ENCODE measurements around the gene TSPAN11.

DNA sequence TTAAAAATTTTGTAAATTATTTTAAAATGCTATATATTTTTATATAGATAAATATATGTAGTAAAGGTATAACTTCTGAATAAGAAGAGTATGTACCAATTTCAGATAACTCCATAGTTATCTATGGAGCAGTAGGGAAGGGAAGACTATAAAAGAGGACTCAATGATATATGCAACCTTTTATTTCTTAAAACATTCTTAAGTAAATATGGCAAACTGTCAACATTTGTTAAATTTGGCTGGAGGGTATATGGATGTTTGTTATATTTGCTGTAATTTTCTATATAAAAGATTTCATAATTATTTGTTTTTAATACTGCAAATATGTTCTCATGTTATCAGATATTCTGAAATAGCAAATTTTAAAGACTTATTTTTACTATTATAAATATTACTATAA is 38.3 kb upstream of the TSPAN11 start:
- TF ChIP-seq, protein P1, sequence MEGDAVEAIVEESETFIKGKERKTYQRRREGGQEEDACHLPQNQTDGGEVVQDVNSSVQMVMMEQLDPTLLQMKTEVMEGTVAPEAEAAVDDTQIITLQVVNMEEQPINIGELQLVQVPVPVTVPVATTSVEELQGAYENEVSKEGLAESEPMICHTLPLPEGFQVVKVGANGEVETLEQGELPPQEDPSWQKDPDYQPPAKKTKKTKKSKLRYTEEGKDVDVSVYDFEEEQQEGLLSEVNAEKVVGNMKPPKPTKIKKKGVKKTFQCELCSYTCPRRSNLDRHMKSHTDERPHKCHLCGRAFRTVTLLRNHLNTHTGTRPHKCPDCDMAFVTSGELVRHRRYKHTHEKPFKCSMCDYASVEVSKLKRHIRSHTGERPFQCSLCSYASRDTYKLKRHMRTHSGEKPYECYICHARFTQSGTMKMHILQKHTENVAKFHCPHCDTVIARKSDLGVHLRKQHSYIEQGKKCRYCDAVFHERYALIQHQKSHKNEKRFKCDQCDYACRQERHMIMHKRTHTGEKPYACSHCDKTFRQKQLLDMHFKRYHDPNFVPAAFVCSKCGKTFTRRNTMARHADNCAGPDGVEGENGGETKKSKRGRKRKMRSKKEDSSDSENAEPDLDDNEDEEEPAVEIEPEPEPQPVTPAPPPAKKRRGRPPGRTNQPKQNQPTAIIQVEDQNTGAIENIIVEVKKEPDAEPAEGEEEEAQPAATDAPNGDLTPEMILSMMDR (IDR thresholded peaks at IDR 0.05; ENCODE audit: low read depth, low read length, missing input control): no peak
- TF ChIP-seq, protein P2, sequence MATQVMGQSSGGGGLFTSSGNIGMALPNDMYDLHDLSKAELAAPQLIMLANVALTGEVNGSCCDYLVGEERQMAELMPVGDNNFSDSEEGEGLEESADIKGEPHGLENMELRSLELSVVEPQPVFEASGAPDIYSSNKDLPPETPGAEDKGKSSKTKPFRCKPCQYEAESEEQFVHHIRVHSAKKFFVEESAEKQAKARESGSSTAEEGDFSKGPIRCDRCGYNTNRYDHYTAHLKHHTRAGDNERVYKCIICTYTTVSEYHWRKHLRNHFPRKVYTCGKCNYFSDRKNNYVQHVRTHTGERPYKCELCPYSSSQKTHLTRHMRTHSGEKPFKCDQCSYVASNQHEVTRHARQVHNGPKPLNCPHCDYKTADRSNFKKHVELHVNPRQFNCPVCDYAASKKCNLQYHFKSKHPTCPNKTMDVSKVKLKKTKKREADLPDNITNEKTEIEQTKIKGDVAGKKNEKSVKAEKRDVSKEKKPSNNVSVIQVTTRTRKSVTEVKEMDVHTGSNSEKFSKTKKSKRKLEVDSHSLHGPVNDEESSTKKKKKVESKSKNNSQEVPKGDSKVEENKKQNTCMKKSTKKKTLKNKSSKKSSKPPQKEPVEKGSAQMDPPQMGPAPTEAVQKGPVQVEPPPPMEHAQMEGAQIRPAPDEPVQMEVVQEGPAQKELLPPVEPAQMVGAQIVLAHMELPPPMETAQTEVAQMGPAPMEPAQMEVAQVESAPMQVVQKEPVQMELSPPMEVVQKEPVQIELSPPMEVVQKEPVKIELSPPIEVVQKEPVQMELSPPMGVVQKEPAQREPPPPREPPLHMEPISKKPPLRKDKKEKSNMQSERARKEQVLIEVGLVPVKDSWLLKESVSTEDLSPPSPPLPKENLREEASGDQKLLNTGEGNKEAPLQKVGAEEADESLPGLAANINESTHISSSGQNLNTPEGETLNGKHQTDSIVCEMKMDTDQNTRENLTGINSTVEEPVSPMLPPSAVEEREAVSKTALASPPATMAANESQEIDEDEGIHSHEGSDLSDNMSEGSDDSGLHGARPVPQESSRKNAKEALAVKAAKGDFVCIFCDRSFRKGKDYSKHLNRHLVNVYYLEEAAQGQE (IDR thresholded peaks at IDR 0.05): no peak
- TF ChIP-seq TAF1 (conservative IDR thresholded peaks at IDR 0.05): no peak
- no peak for TF ChIP-seq YY1 (IDR thresholded peaks at IDR 0.05)
- TF ChIP-seq, protein P3, sequence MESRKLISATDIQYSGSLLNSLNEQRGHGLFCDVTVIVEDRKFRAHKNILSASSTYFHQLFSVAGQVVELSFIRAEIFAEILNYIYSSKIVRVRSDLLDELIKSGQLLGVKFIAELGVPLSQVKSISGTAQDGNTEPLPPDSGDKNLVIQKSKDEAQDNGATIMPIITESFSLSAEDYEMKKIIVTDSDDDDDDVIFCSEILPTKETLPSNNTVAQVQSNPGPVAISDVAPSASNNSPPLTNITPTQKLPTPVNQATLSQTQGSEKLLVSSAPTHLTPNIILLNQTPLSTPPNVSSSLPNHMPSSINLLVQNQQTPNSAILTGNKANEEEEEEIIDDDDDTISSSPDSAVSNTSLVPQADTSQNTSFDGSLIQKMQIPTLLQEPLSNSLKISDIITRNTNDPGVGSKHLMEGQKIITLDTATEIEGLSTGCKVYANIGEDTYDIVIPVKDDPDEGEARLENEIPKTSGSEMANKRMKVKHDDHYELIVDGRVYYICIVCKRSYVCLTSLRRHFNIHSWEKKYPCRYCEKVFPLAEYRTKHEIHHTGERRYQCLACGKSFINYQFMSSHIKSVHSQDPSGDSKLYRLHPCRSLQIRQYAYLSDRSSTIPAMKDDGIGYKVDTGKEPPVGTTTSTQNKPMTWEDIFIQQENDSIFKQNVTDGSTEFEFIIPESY (IDR thresholded peaks at IDR 0.05): no peak
- no peak for TF ChIP-seq SP1 (IDR thresholded peaks at IDR 0.05)
- TF ChIP-seq EGR1 (IDR thresholded peaks at IDR 0.05; ENCODE audit: low read depth in 2 of 2): no peak
- TF ChIP-seq GABPA (IDR thresholded peaks at IDR 0.05 in 1 of 2, conservative IDR thresholded peaks at IDR 0.05 in 1 of 2): no peak
- TF ChIP-seq JUND (IDR thresholded peaks at IDR 0.05): no peak
- TF ChIP-seq HNF4A (conservative IDR thresholded peaks at IDR 0.05): no peak
- TF ChIP-seq FOXA1 (IDR thresholded peaks at IDR 0.05): no peak
- TF ChIP-seq RAD21 (IDR thresholded peaks at IDR 0.05): no peak
